ENCODE results near the gene GPR155.

GPR155 gene

DNA sequence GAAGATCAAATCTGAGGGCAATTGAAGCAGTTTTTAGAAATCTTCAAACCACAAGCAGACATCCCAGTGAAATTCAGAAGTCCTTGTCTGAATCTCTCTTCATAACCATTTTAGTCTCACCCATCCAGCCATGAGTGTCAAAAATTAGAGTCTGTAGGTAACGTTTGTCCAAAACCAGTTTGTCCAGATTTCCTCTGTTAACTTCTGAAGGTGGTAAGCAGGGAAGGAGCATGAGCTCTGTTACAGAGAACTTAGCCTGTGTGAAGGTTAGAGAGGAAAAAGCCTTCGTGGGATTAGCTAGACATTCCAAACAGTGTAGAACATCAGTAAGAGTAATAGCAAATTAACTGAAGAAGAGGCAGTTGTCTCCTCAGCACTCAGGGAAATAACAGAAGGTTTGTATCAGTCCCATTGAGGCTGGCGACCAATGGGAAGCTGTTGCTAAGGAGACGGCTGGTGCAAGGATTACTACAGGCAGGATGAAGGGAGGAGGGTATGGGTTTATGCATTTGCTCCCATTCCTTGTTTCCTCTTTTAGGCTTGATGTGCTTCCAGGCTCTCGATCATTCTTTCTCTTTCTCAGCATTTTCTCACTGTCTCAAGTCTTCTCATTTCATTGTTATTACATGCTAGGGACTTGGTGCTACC lies 8.7 kb upstream of the GPR155 start:
- DNase-seq (ENCODE audit: low spot score) = no peak

DNA sequence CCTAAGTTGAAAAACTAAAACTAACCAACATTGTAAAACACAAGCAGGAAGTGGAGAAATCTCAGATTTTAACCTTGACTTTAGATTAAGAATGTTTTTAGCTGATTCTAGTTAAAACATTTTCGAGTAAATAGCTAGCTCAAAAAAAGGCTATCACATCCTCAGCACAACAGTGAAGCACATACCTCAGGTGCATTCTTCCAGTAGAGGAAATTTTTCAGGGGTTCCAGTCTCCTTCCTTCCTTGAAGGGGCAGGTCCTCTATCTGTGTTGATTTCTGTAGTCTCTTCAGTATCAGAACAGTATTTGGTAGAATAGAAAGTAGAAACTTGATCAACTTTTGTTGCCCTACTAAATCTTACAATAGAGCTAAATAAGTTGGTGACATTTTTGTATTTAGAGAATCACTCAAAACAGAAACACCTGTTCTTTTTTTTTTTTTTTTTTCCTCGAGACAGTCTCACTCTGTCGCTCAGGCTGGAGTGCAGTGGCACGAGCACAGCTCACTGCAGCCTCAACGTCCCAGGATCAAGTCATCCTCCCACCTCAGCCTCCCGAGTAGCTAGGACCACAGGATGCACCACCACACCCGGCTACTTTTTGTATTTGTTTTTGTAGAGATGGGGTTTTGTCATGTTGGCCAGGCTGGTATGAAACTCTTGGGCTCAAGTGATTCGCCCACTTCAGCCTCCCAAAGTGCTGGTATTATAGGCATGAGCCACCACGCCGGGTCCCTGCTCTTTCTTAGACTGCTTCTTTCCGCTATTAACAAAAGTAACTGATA lies 6.9 kb upstream of the GPR155 start:
- no peaks in the 10 kb centered on the region for H3K79me1 ChIP-seq (ENCODE audit: low read depth, low read length)
- no peak overlapping the region for H3K23ac ChIP-seq (ENCODE audit: low read depth, low read length, poor library complexity)
- no peaks in the 10 kb centered on the region for H3K27me3 ChIP-seq (ENCODE audit: control insufficient read depth in 3 of 3, insufficient read depth in 3 of 3, low read depth in 1 of 3, low read length in 3 of 3)
- H3K4me2 ChIP-seq (ENCODE audit: insufficient read depth, low read length, poor library complexity, severe bottlenecking) = no peak overlapping the region
- H3K4ac ChIP-seq (ENCODE audit: low read length) = no peak overlapping the region
- no peak overlapping the region for H2BK120ac ChIP-seq (ENCODE audit: low read depth, low read length)
- DNase-seq (ENCODE audit: low spot score) = no peak
- no peak overlapping the region for H2BK5ac ChIP-seq (ENCODE audit: low read length)
- H3K27ac ChIP-seq (replicated peaks; ENCODE audit: low read length) = no peak overlapping the region
- H4K8ac ChIP-seq (ENCODE audit: low read depth, low read length) = no peak overlapping the region
- peaks cover 2 to 3% of the 10 kb centered on the region in 2 donors for H3K4me1 ChIP-seq (ENCODE audit: control insufficient read depth in 2 of 2, insufficient read depth in 1 of 2, low read depth in 1 of 2, low read length in 2 of 2)
- no peak overlapping the region for H2AFZ ChIP-seq (ENCODE audit: low read length)
- no CpG with 5 or more reads among the region's 11 CpGs for WGBS, 2 donors (ENCODE audit: extremely low coverage in 2 of 2, insufficient read length in 2 of 2, insufficient replicate concordance in 1 of 2)
- H4K91ac ChIP-seq (ENCODE audit: low read depth, low read length, poor library complexity) = no peak overlapping the region
- H2AK5ac ChIP-seq (ENCODE audit: low read depth, low read length) = no peak overlapping the region
- H3K9ac ChIP-seq (ENCODE audit: low read depth, low read length, poor library complexity) = no peak overlapping the region
- H3K18ac ChIP-seq (ENCODE audit: low read length) = no peak overlapping the region
- no peak overlapping the region for H3K4me3 ChIP-seq (ENCODE audit: low read length in 2 of 2)
- H3K9me3 ChIP-seq (replicated peaks in 1 of 2; ENCODE audit: control insufficient read depth in 2 of 2, insufficient read depth in 1 of 2, low read depth in 1 of 2, low read length in 2 of 2) = no peaks in the 10 kb centered on the region
- H3K14ac ChIP-seq (ENCODE audit: low read length) = no peak overlapping the region
- H2BK15ac ChIP-seq (ENCODE audit: low read length) = no peak overlapping the region
- H3K36me3 ChIP-seq (replicated peaks in 1 of 2; ENCODE audit: control insufficient read depth in 2 of 2, insufficient read depth in 2 of 2, low read length in 2 of 2) = no peaks in the 10 kb centered on the region
- H2BK12ac ChIP-seq (ENCODE audit: low read length) = no peak overlapping the region

More for the DNA sequence above, 8.7 kb upstream of the GPR155 start:
- H3K18ac ChIP-seq (ENCODE audit: low read length) = no peak overlapping the region
- H3K23ac ChIP-seq (ENCODE audit: low read depth, low read length, poor library complexity) = no peak overlapping the region
- peaks cover 0 to 3% (median 0%) of the 10 kb centered on the region in 3 experiments for H3K27me3 ChIP-seq (ENCODE audit: control insufficient read depth in 3 of 3, insufficient read depth in 3 of 3, low read depth in 1 of 3, low read length in 3 of 3)
- no peak overlapping the region for H3K4me2 ChIP-seq (ENCODE audit: insufficient read depth, low read length, poor library complexity, severe bottlenecking)
- no peak overlapping the region for H2AK5ac ChIP-seq (ENCODE audit: low read depth, low read length)
- H3K27ac ChIP-seq (replicated peaks; ENCODE audit: low read length) = no peak overlapping the region
- no peak overlapping the region for H2BK5ac ChIP-seq (ENCODE audit: low read length)
- H2BK15ac ChIP-seq (ENCODE audit: low read length) = no peak overlapping the region
- WGBS, 2 donors (ENCODE audit: extremely low coverage in 2 of 2, insufficient read length in 2 of 2, insufficient replicate concordance in 1 of 2) = no CpG with 5 or more reads among the region's 5 CpGs
- H3K9me3 ChIP-seq (replicated peaks in 1 of 2; ENCODE audit: control insufficient read depth in 2 of 2, insufficient read depth in 1 of 2, low read depth in 1 of 2, low read length in 2 of 2) = no peaks in the 10 kb centered on the region
- H2AFZ ChIP-seq (ENCODE audit: low read length) = peak overlapping the region; percentile 68
- H3K9ac ChIP-seq (ENCODE audit: low read depth, low read length, poor library complexity) = no peak overlapping the region
- H4K8ac ChIP-seq (ENCODE audit: low read depth, low read length) = no peak overlapping the region
- H3K36me3 ChIP-seq (replicated peaks in 1 of 2; ENCODE audit: control insufficient read depth in 2 of 2, insufficient read depth in 2 of 2, low read length in 2 of 2) = no peaks in the 10 kb centered on the region
- no peak overlapping the region for H2BK12ac ChIP-seq (ENCODE audit: low read length)
- H3K4me3 ChIP-seq (ENCODE audit: low read length in 2 of 2) = no peak overlapping the region
- H3K14ac ChIP-seq (ENCODE audit: low read length) = no peak overlapping the region
- H3K4me1 ChIP-seq (ENCODE audit: control insufficient read depth in 2 of 2, insufficient read depth in 1 of 2, low read depth in 1 of 2, low read length in 2 of 2) = peaks cover 2 to 3% of the 10 kb centered on the region in 2 donors
- H3K4ac ChIP-seq (ENCODE audit: low read length) = no peak overlapping the region
- H2BK120ac ChIP-seq (ENCODE audit: low read depth, low read length) = no peak overlapping the region
- H4K91ac ChIP-seq (ENCODE audit: low read depth, low read length, poor library complexity) = no peak overlapping the region
- no peaks in the 10 kb centered on the region for H3K79me1 ChIP-seq (ENCODE audit: low read depth, low read length)

DNA sequence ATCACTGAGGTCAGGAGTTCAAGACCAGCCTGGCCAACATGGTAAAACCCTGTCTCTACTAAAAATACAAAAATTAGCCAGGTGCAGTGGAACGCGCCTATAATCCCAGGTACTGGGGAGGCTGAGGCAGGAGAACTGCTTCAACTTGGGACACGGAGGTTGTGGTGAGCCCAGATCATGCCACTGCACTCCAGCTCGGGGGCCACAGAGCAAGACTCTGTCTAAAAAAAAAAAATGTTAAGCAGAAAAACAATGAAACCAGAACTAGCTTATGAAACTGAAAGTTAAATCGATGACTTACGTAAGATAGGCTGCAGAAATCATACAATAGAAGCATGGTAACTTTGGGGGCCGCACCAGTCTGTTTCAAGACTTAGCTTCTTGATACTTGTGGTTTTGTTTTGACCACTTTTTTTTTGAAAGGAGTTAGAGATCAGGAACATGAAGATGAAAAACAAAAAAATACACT lies 6.2 kb upstream of the GPR155 start:
- no peak overlapping the region for H3K4me2 ChIP-seq (ENCODE audit: insufficient read depth, low read length, poor library complexity, severe bottlenecking)
- no peak overlapping the region for H3K23ac ChIP-seq (ENCODE audit: low read depth, low read length, poor library complexity)
- no CpG with 5 or more reads among the region's 7 CpGs for WGBS, 2 donors (ENCODE audit: extremely low coverage in 2 of 2, insufficient read length in 2 of 2, insufficient replicate concordance in 1 of 2)

DNA sequence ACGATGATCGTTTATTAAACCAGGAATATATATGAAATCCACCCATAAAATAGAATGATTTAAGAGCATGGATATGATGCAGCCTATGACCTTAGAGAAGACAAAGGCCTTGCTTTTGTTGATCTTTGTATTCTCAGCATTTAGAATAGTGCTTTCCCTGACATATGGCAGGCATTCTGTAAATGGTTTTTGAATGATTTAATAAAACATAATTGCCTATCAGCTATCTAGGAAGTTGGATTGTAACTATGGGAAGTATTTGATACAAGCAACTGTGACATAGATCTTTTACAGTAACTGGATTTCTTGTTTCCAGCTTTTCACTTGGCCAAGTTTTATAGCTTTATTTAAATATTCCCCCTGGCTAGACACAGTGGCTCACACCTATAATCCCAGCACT lies 5.1 kb upstream of the GPR155 start:
- Histone ChIP-seq H4K91ac (ENCODE audit: low read depth, low read length, poor library complexity) (no peak overlapping the region), H3K14ac (ENCODE audit: low read length) (no peak overlapping the region), H3K27me3 (ENCODE audit: control insufficient read depth in 3 of 3, insufficient read depth in 3 of 3, low read depth in 1 of 3, low read length in 3 of 3) (no peaks in the 10 kb centered on the region), H3K9me3 (replicated peaks in 1 of 2; ENCODE audit: control insufficient read depth in 2 of 2, insufficient read depth in 1 of 2, low read depth in 1 of 2, low read length in 2 of 2) (no peaks in the 10 kb centered on the region), H2BK15ac (ENCODE audit: low read length) (no peak overlapping the region), H2AFZ (ENCODE audit: low read length) (no peak overlapping the region), H2BK5ac (ENCODE audit: low read length) (no peak overlapping the region), H3K79me1 (ENCODE audit: low read depth, low read length) (no peaks in the 10 kb centered on the region), H3K23ac (ENCODE audit: low read depth, low read length, poor library complexity) (no peak overlapping the region), H2AK5ac (ENCODE audit: low read depth, low read length) (no peak overlapping the region), H3K36me3 (replicated peaks in 1 of 2; ENCODE audit: control insufficient read depth in 2 of 2, insufficient read depth in 2 of 2, low read length in 2 of 2) (no peaks in the 10 kb centered on the region), H2BK12ac (ENCODE audit: low read length) (no peak overlapping the region), H3K18ac (ENCODE audit: low read length) (no peak overlapping the region), H4K8ac (ENCODE audit: low read depth, low read length) (no peak overlapping the region), H3K4me2 (ENCODE audit: insufficient read depth, low read length, poor library complexity, severe bottlenecking) (no peak overlapping the region), H3K4me1 (ENCODE audit: control insufficient read depth in 2 of 2, insufficient read depth in 1 of 2, low read depth in 1 of 2, low read length in 2 of 2) (peaks cover 2 to 3% of the 10 kb centered on the region in 2 donors), H3K4ac (ENCODE audit: low read length) (no peak overlapping the region), H2BK120ac (ENCODE audit: low read depth, low read length) (no peak overlapping the region), H3K4me3 (ENCODE audit: low read length in 2 of 2) (no peak overlapping the region), H3K9ac (ENCODE audit: low read depth, low read length, poor library complexity) (no peak overlapping the region), H3K27ac (replicated peaks; ENCODE audit: low read length) (no peak overlapping the region)
- DNase-seq (ENCODE audit: low spot score) = no peak
- no CpG with 5 or more reads among the region's 2 CpGs for WGBS, 2 donors (ENCODE audit: extremely low coverage in 2 of 2, insufficient read length in 2 of 2, insufficient replicate concordance in 1 of 2)

More for the DNA sequence above, 6.2 kb upstream of the GPR155 start:
- Histone ChIP-seq H4K91ac (ENCODE audit: low read depth, low read length, poor library complexity) (no peak overlapping the region), H2AK5ac (ENCODE audit: low read depth, low read length) (no peak overlapping the region), H3K27me3 (ENCODE audit: control insufficient read depth in 3 of 3, insufficient read depth in 3 of 3, low read depth in 1 of 3, low read length in 3 of 3) (no peaks in the 10 kb centered on the region), H2BK12ac (ENCODE audit: low read length) (no peak overlapping the region), H2BK15ac (ENCODE audit: low read length) (no peak overlapping the region), H3K18ac (ENCODE audit: low read length) (no peak overlapping the region), H3K4me1 (ENCODE audit: control insufficient read depth in 2 of 2, insufficient read depth in 1 of 2, low read depth in 1 of 2, low read length in 2 of 2) (peaks cover 2 to 3% of the 10 kb centered on the region in 2 donors), H2BK5ac (ENCODE audit: low read length) (no peak overlapping the region), H4K8ac (ENCODE audit: low read depth, low read length) (no peak overlapping the region), H3K9ac (ENCODE audit: low read depth, low read length, poor library complexity) (no peak overlapping the region), H3K27ac (replicated peaks; ENCODE audit: low read length) (no peak overlapping the region), H2BK120ac (ENCODE audit: low read depth, low read length) (no peak overlapping the region), H3K79me1 (ENCODE audit: low read depth, low read length) (no peaks in the 10 kb centered on the region), H3K9me3 (replicated peaks in 1 of 2; ENCODE audit: control insufficient read depth in 2 of 2, insufficient read depth in 1 of 2, low read depth in 1 of 2, low read length in 2 of 2) (no peaks in the 10 kb centered on the region), H3K4me3 (ENCODE audit: low read length in 2 of 2) (no peak overlapping the region), H3K36me3 (replicated peaks in 1 of 2; ENCODE audit: control insufficient read depth in 2 of 2, insufficient read depth in 2 of 2, low read length in 2 of 2) (no peaks in the 10 kb centered on the region), H3K4ac (ENCODE audit: low read length) (no peak overlapping the region), H2AFZ (ENCODE audit: low read length) (no peak overlapping the region), H3K14ac (ENCODE audit: low read length) (no peak overlapping the region)
- DNase-seq (ENCODE audit: low spot score) = no peak

Measured in neuronal stem cell (in vitro differentiated cells).